GM21381 (cell line): ENCODE results near the gene FSIP1.

Source experiments
- ATAC-seq: cut with Tn5 transposase; IDR thresholded peaks from one replicate; pipeline ENCODE4 v1.9.1; 2021; ENCODE audit warnings: mild to moderate bottlenecking, moderate library complexity; ENCODE audit not compliant: unreplicated experiment

FSIP1 gene

GRCh38 chr15:39651881-39652280, 130.8 kb downstream of the FSIP1 start:
- no peak for ATAC-seq

- ATAC-seq, result no peak
Observed at GRCh38 chr15:39651295-39651694, 131.3 kb downstream of the FSIP1 start.

- ATAC-seq, result no peak
Observed at GRCh38 chr15:39649757-39650156, 132.9 kb downstream of the FSIP1 start.

DNA sequence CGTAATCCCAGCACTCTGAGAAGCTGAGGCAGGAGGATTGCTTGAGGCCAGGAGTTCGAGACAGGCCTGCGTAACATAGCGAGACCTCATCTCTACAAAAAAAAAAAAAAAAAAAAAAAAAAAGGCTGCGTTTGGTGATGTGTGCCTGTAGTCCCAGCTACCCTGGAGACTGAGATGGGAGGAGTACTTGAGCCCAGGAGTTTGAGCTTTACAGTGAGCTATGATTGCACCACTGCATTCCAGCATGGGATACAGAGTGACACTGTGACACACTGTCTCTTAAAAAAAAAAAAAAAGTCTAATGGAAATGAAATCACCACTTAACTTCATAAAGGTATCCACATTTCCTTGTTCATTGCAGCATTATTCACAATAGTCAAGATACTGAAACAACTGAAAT, 136.2 kb downstream of the FSIP1 start:
- no peak for ATAC-seq

GRCh38 chr15:39645976-39646257, 136.7 kb downstream of the FSIP1 start:
- no peak for ATAC-seq

- no peak for ATAC-seq
Observed at GRCh38 chr15:39645138-39645975, 137.3 kb downstream of the FSIP1 start.

DNA sequence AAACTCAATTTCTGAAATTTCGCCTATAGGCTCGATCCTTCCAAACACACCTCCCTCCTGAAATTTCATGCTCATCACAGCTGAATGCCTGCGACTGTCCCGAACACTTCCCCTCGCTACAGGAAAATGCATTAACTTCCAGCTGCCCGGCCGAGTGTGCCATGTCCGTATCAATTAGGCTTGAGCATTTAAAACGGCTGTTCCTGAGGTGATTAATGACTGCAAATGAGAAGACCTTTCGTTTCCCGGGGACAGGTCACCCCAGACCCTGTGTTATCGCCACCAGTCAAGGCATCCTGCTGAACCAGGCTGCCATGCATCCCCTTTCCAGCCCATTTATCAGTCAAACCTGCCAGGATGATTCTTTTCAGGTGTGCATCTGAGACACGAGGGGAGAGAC, 138.5 kb downstream of the FSIP1 start:
- no peak for ATAC-seq

DNA sequence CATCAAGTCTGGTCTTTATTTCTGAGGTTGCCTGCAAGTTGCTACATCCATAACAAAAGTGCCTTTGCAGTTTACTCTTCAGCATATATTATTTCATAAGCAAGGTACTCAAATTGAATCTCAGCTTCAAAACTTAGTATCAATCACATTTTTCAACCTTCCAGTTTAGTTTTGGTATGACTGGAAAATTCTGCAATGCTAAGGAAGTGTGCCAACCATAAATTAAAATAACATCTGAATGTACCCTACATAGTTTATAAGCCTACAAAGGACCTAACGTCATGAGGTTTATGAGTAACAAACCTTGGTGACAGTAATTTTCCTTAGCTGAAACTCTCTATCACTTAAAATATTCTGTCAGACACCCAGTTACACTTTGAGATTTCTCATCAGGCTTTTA, 138.9 kb downstream of the FSIP1 start:
- no peak for ATAC-seq

GRCh38 chr15:39642011-39642640, 140.5 kb downstream of the FSIP1 start:
- ATAC-seq, result no peak

GRCh38 chr15:39641191-39641889, 141.3 kb downstream of the FSIP1 start:
- no peak for ATAC-seq

- ATAC-seq, result no peak
Observed at GRCh38 chr15:39640665-39641064, 142.0 kb downstream of the FSIP1 start.

- no peak for ATAC-seq
Observed at GRCh38 chr15:39639037-39639436, 143.6 kb downstream of the FSIP1 start.

GRCh38 chr15:39638041-39638440, 144.6 kb downstream of the FSIP1 start:
- ATAC-seq, result no peak

GRCh38 chr15:39631357-39631756, 151.3 kb downstream of the FSIP1 start:
- ATAC-seq, result no peak

GRCh38 chr15:39629906-39630305, 152.7 kb downstream of the FSIP1 start:
- ATAC-seq, result no peak

GRCh38 chr15:39629371-39629770, 153.3 kb downstream of the FSIP1 start:
- no peak for ATAC-seq

- ATAC-seq, result no peak
Observed at GRCh38 chr15:39628546-39629257, 153.9 kb downstream of the FSIP1 start.

GRCh38 chr15:39628144-39628508, 154.5 kb downstream of the FSIP1 start:
- no peak for ATAC-seq

GRCh38 chr15:39627451-39628143, 155.0 kb downstream of the FSIP1 start:
- no peak for ATAC-seq

GRCh38 chr15:39625856-39626255, 156.8 kb downstream of the FSIP1 start:
- no peak for ATAC-seq

- ATAC-seq, result no peak
Observed at GRCh38 chr15:39625451-39625850, 157.2 kb downstream of the FSIP1 start.
